ENCODE results near the gene COL6A1.
"Not testable (repeated sequence)": the region's sequence is repeated elsewhere in the genome, so short reads cannot be mapped to it uniquely, and the experiment has no call there.

The COL6A1 gene

GRCh38 chr21:45966791-45967394 lies 14.7 kb upstream of the COL6A1 start:
- no peak for DNase-seq

- DNase-seq: no peak
Observed at GRCh38 chr21:45969921-45970673, 11.5 kb upstream of the COL6A1 start.

- peak; percentile 4 for DNase-seq
Observed at GRCh38 chr21:45970674-45971615, 10.6 kb upstream of the COL6A1 start.

GRCh38 chr21:45971616-45972352 lies 9.8 kb upstream of the COL6A1 start:
- no peak for DNase-seq

- no peak for DNase-seq
Observed at GRCh38 chr21:45972353-45972715, 9.2 kb upstream of the COL6A1 start.

- no peak for DNase-seq
Observed at GRCh38 chr21:45972716-45973474, 8.7 kb upstream of the COL6A1 start.

- DNase-seq: peak; percentile 45
Observed at GRCh38 chr21:45973475-45974072, 8.0 kb upstream of the COL6A1 start.

GRCh38 chr21:45974073-45975019 lies 7.2 kb upstream of the COL6A1 start:
- DNase-seq: peak; percentile 27

- no peak for DNase-seq
Observed at GRCh38 chr21:45975020-45975666, 6.4 kb upstream of the COL6A1 start.

GRCh38 chr21:45975667-45976409 lies 5.7 kb upstream of the COL6A1 start:
- DNase-seq: not testable (repeated sequence)

GRCh38 chr21:45976701-45977311 lies 4.8 kb upstream of the COL6A1 start:
- no peak for DNase-seq

GRCh38 chr21:45977396-45977795 lies 4.2 kb upstream of the COL6A1 start:
- DNase-seq: no peak

- no peak for DNase-seq
Observed at GRCh38 chr21:45979141-45979631, 2.4 kb upstream of the COL6A1 start.

GRCh38 chr21:45979651-45980050 lies 1.9 kb upstream of the COL6A1 start:
- no peak for DNase-seq

- no peak for DNase-seq
Observed at GRCh38 chr21:45980271-45980670, 1.3 kb upstream of the COL6A1 start.

GRCh38 chr21:45980697-45981096 lies 873 bp upstream of the COL6A1 start:
- no peak for DNase-seq

- peak; percentile 7 for DNase-seq
Observed at GRCh38 chr21:45982092-45982757, 655 bp downstream of the COL6A1 start.
